HCT116 (cell line): ENCODE data around the gene GNAI3. TPM values are rescaled to one million over a fixed set of nuclear protein-coding genes. Genes with fewer than 3 reads are reported as not detected.

Experiments used
- ATAC-seq: fragments of 200-7000 bp; cut with Tn5 transposase; 2 replicates; pipeline ENCODE4 v1.9.1; 2020; ENCODE audit warnings: mild to moderate bottlenecking, moderate library complexity
- BruUV-seq: library from RNA; stranded (reverse); fragments of 400-500 nt; replicated peaks from 2 replicates; lab custom pipeline; 2021; lab: Mats Ljungman, UMichigan
- CTCF ChIA-PET: fragments of 300-600 bp; sonication (Branson Sonifier 250); formaldehyde crosslinking; loops from one replicate; lab custom pipeline; 2021; ENCODE audit warnings: antibody characterized with exemption; lab: Charles Lee
- POLR2A ChIA-PET: fragments of 300-600, 350-600 bp; sonication (Branson Sonifier 250); formaldehyde crosslinking; loops from one replicate; lab custom pipeline; 2021; ENCODE audit warnings: antibody characterized with exemption; lab: Charles Lee
- RAD21 ChIA-PET, 2 experiments: fragments of 300-600 bp; sonication (Branson Sonifier 250); formaldehyde crosslinking; loops; one replicate each; lab custom pipeline; 2023; ENCODE audit warnings: low total read pairs in 2 of 2; ENCODE audit not compliant: uncharacterized antibody in 2 of 2, unreplicated experiment in 2 of 2, low non-redundant PET in 1 of 2; lab: Charles Lee
- DNase-seq: peaks from one replicate; pipeline ENCODE4 v3.0.0-alpha.2; 2010; ENCODE audit warnings: low read depth, low spot score
- H2AFZ ChIP-seq: fragments of 200-600 bp; shearing (Covaris generic), sonication (generic); 2 replicates; pipeline ENCODE4 v1.6.1; 2017; ENCODE audit warnings: low read depth, mixed run types, mixed read lengths, antibody characterized with exemption, low read length; ENCODE audit not compliant: poor library complexity, severe bottlenecking
- H3K27ac ChIP-seq: 2 replicates; pipeline ENCODE4 v1.5.1; 2012; ENCODE audit warnings: low read depth, low read length
- H3K27me3 ChIP-seq: fragments of 200-600 bp; sonication (generic); 2 replicates; pipeline ENCODE4 v1.6.1; 2016; ENCODE audit warnings: mixed run types, low read length, mixed read lengths; ENCODE audit not compliant: insufficient read depth
- H3K36me3 ChIP-seq, 2 experiments: fragments of 200-500 bp in 1 of 2; fragments of 200-600 bp in 1 of 2; sonication (Bioruptor generic) in 1 of 2; sonication (generic) in 1 of 2; 2 replicates each; pipeline versions ENCODE4 v1.5.1 to v1.6.1; 2014 to 2016; ENCODE audit warnings: low read length in 2 of 2, inconsistent platforms in 1 of 2, mixed read lengths in 1 of 2, mixed run types in 1 of 2; ENCODE audit not compliant: insufficient read depth in 2 of 2, control insufficient read depth in 1 of 2
- H3K4me1 ChIP-seq, 2 experiments: fragments of 200-600 bp in 1 of 2; sonication (generic) in 1 of 2; 2 replicates each; pipeline versions ENCODE4 v1.5.1 to v1.6.1; 2012 to 2017; ENCODE audit warnings: low read length in 2 of 2, inconsistent platforms in 1 of 2, mild to moderate bottlenecking in 1 of 2, mixed read lengths in 1 of 2, mixed run types in 1 of 2, moderate library complexity in 1 of 2; ENCODE audit not compliant: insufficient read depth in 2 of 2, control insufficient read depth in 1 of 2
- H3K4me2 ChIP-seq: fragments of 200-600 bp; sonication (generic); 2 replicates; pipeline ENCODE4 v1.6.1; 2017; ENCODE audit warnings: mixed run types, low read length, mixed read lengths
- H3K4me3 ChIP-seq, 2 experiments: fragments of 200-600 bp in 1 of 2; sonication (generic) in 1 of 2; replicated peaks in 1 of 2; 2 replicates each; pipeline ENCODE4 v1.5.1; 2011 to 2016; ENCODE audit warnings: low read length in 2 of 2, control low read depth in 1 of 2, low read depth in 1 of 2, mild to moderate bottlenecking in 1 of 2, mixed read lengths in 1 of 2, mixed run types in 1 of 2
- H3K79me2 ChIP-seq: fragments of 200-600 bp; sonication (generic); 2 replicates; pipeline ENCODE4 v1.6.1; 2017; ENCODE audit warnings: mild to moderate bottlenecking, mixed run types, low read length, moderate library complexity, mixed read lengths; ENCODE audit not compliant: insufficient read depth
- H3K9ac ChIP-seq: fragments of 200-600 bp; sonication (generic); 2 replicates; pipeline ENCODE4 v1.6.1; 2016; ENCODE audit warnings: low read length, mixed read lengths
- H3K9me2 ChIP-seq: fragments of 200-600 bp; sonication (generic), shearing (Covaris generic); 2 replicates; pipeline ENCODE4 v1.6.1; 2017; ENCODE audit warnings: mixed run types, mild to moderate bottlenecking, moderate library complexity; ENCODE audit not compliant: insufficient read depth
- H3K9me3 ChIP-seq, 2 experiments: fragments of 200-500 bp in 1 of 2; fragments of 200-600 bp in 1 of 2; sonication (Bioruptor generic) in 1 of 2; sonication (generic) in 1 of 2; 2 replicates each; pipeline ENCODE4 v1.6.1; 2014 to 2017; ENCODE audit warnings: low read length in 2 of 2, mixed read lengths in 2 of 2, inconsistent platforms in 1 of 2, low read depth in 1 of 2, mild to moderate bottlenecking in 1 of 2, mixed run types in 1 of 2, moderate library complexity in 1 of 2; ENCODE audit not compliant: control insufficient read depth in 1 of 2, insufficient read depth in 1 of 2
- H4K20me1 ChIP-seq: fragments of 200-600 bp; sonication (generic), shearing (Covaris generic); 2 replicates; pipeline ENCODE4 v1.6.1; 2017; ENCODE audit warnings: mixed run types, mild to moderate bottlenecking, moderate library complexity; ENCODE audit not compliant: insufficient read depth
- CBX3 ChIP-seq: IDR thresholded peaks from 2 replicates; pipeline ENCODE4 v1.6.1; 2012; ENCODE audit warnings: low read depth
- CEBPB ChIP-seq: IDR thresholded peaks from 2 replicates; pipeline ENCODE4 v1.6.1; 2012; ENCODE audit warnings: low read depth
- ELF1 ChIP-seq: IDR thresholded peaks from 2 replicates; pipeline ENCODE4 v1.6.1; 2012; ENCODE audit warnings: low read depth, borderline replicate concordance
- EZH2 ChIP-seq: fragments of 200-600 bp; sonication (generic); IDR thresholded peaks from 2 replicates; pipeline ENCODE4 v1.6.1; 2017; ENCODE audit warnings: antibody characterized with exemption, mixed run types
- EZH2phosphoT487 ChIP-seq: fragments of 200-600 bp; IDR thresholded peaks from 2 replicates; pipeline ENCODE4 v1.6.1; 2018; ENCODE audit warnings: antibody characterized with exemption, borderline replicate concordance
- JUND ChIP-seq: IDR thresholded peaks from 2 replicates; pipeline ENCODE4 v1.6.1; 2012
- POLR2A ChIP-seq: IDR thresholded peaks from 2 replicates; pipeline ENCODE4 v1.7.0; 2011; ENCODE audit warnings: borderline replicate concordance; ENCODE audit not compliant: insufficient read depth, insufficient read length; ENCODE audit errors: extremely low read depth
- RAD21 ChIP-seq: IDR thresholded peaks from 2 replicates; pipeline ENCODE4 v1.6.1; 2012; ENCODE audit warnings: low read depth, mild to moderate bottlenecking
- SIN3A ChIP-seq: IDR thresholded peaks from 2 replicates; pipeline ENCODE4 v1.6.1; 2012; ENCODE audit warnings: low read depth
- SRF ChIP-seq: IDR thresholded peaks from 2 replicates; pipeline ENCODE4 v1.6.1; 2012; ENCODE audit warnings: low read depth
- TCF7L2 ChIP-seq: IDR thresholded peaks from 2 replicates; pipeline ENCODE4 v1.7.0; 2011; ENCODE audit warnings: borderline replicate concordance, inconsistent platforms; ENCODE audit not compliant: insufficient read depth, insufficient read length; ENCODE audit errors: extremely low read depth
- ZFX ChIP-seq: fragments of 450-650 bp; IDR thresholded peaks from 2 replicates; pipeline ENCODE4 v1.6.1; 2017
- intact Hi-C: fragments of 100-400 bp; cut with micrococcal nuclease; formaldehyde crosslinking; loops from 2 replicates; pipeline ENCODE4 v1.10.0; 2022
- total RNA-seq: library from RNA; stranded (reverse); gene quantifications from one replicate; pipeline ENCODE4 v1.2.1, GENCODE V29; 2021; ENCODE audit not compliant: unreplicated experiment
- TF ChIP-seq, protein P1 (sequence below), 3 experiments: fragments of 200-600 bp in 1 of 3; sonication (generic) in 1 of 3; IDR thresholded peaks in 2 of 3; conservative IDR thresholded peaks in 1 of 3; 2 replicates each; pipeline ENCODE4 v1.5.1; 2012 to 2017; ENCODE audit warnings: low read depth in 2 of 3, low read length in 2 of 3, antibody characterized with exemption in 1 of 3, borderline replicate concordance in 1 of 3, control low read depth in 1 of 3, mild to moderate bottlenecking in 1 of 3, mixed read lengths in 1 of 3, mixed run types in 1 of 3, moderate library complexity in 1 of 3; ENCODE audit not compliant: insufficient read depth in 1 of 3
- TF ChIP-seq, protein P2 (sequence below): IDR thresholded peaks from 2 replicates; pipeline ENCODE4 v1.6.1; 2012

Gene GNAI3
- total RNA-seq, 1 experiment from 2014 or later = 9.5 TPM

GRCh38 chr1:109598655-109599054 is 50.2 kb downstream of the GNAI3 start:
- DNase-seq (no peak), ATAC-seq (peak; percentile 55; the same call in 1 of the 2 replicates)
- H3K4me3 ChIP-seq = no peak overlapping the region
- H3K27me3 ChIP-seq = no peaks in the 10 kb centered on the region
- no peaks in the 10 kb centered on the region; a peak in 1 of 4 replicates for H3K36me3 ChIP-seq
- intact Hi-C loops = no loop called here
- H2AFZ ChIP-seq = no peak overlapping the region
- no peaks in the 10 kb centered on the region for H4K20me1 ChIP-seq
- POLR2A ChIA-PET = no interaction called here
- TF ChIP-seq SRF = no peak
- no peak for TF ChIP-seq EZH2phosphoT487
- no peak for TF ChIP-seq EZH2
- TF ChIP-seq ZFX = no peak
- TF ChIP-seq, protein P1, sequence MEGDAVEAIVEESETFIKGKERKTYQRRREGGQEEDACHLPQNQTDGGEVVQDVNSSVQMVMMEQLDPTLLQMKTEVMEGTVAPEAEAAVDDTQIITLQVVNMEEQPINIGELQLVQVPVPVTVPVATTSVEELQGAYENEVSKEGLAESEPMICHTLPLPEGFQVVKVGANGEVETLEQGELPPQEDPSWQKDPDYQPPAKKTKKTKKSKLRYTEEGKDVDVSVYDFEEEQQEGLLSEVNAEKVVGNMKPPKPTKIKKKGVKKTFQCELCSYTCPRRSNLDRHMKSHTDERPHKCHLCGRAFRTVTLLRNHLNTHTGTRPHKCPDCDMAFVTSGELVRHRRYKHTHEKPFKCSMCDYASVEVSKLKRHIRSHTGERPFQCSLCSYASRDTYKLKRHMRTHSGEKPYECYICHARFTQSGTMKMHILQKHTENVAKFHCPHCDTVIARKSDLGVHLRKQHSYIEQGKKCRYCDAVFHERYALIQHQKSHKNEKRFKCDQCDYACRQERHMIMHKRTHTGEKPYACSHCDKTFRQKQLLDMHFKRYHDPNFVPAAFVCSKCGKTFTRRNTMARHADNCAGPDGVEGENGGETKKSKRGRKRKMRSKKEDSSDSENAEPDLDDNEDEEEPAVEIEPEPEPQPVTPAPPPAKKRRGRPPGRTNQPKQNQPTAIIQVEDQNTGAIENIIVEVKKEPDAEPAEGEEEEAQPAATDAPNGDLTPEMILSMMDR (IDR thresholded peaks at IDR 0.05 in 2 of 3, conservative IDR thresholded peaks at IDR 0.05 in 1 of 3; ENCODE audit: borderline replicate concordance in 1 of 3, insufficient read depth in 1 of 3, low read depth in 2 of 3, low read length in 2 of 3) = peak in 2 of 3 experiments; percentile 11 to 30; a peak in 2 of 6 replicates
- H3K9me3 ChIP-seq = no peaks in the 10 kb centered on the region
- no peak overlapping the region for H3K4me2 ChIP-seq
- no peaks in the 10 kb centered on the region for H3K79me2 ChIP-seq
- RAD21 ChIA-PET = no interaction called here
- no peak overlapping the region for H3K27ac ChIP-seq
- CTCF ChIA-PET = no interaction called here
- BruUV-seq = no TSS peak
- H3K4me1 ChIP-seq = no peaks in the 10 kb centered on the region
- no peak overlapping the region for H3K9ac ChIP-seq
- no peaks in the 10 kb centered on the region for H3K9me2 ChIP-seq

- no peak for ATAC-seq
- H3K4me2 ChIP-seq = no peak overlapping the region
- H3K27ac ChIP-seq = no peak overlapping the region
- H3K9me2 ChIP-seq = no peaks in the 10 kb centered on the region
- POLR2A ChIA-PET = no interaction called here
- no peak overlapping the region for H3K4me3 ChIP-seq
- no peaks in the 10 kb centered on the region for H3K79me2 ChIP-seq
- intact Hi-C loops = no loop called here
- no peak for DNase-seq
- H3K36me3 ChIP-seq = no peaks in the 10 kb centered on the region
- no TSS peak for BruUV-seq
- no peaks in the 10 kb centered on the region for H3K4me1 ChIP-seq
- H3K9me3 ChIP-seq = no peaks in the 10 kb centered on the region
- RAD21 ChIA-PET = interaction anchor here in 1 of 2 experiments (0.7 kb wide), 1 partner anchor 53 kb away, joined by 5 read pairs; no protein-coding TSS in a partner anchor
- TF ChIP-seq ZFX (no peak), CBX3 (no peak), RAD21 (no peak), SIN3A (no peak), POLR2A (no peak), ELF1 (no peak), JUND (no peak), TCF7L2 (no peak), CEBPB (no peak)
- TF ChIP-seq, protein P2, sequence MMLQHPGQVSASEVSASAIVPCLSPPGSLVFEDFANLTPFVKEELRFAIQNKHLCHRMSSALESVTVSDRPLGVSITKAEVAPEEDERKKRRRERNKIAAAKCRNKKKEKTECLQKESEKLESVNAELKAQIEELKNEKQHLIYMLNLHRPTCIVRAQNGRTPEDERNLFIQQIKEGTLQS = no peak
- no peak overlapping the region for H2AFZ ChIP-seq
- CTCF ChIA-PET = no interaction called here
- no peak overlapping the region for H3K9ac ChIP-seq
- no peaks in the 10 kb centered on the region for H4K20me1 ChIP-seq
- no peaks in the 10 kb centered on the region for H3K27me3 ChIP-seq
These were observed 54.8 kb downstream of the GNAI3 start for GRCh38 chr1:109603229-109603628.
